H1 (cell line): ENCODE data around the gene RPUSD1. TPM values are rescaled to one million over a fixed set of nuclear protein-coding genes. Genes with fewer than 3 reads are reported as not detected.

ENCODE experiments used
- CTCF ChIA-PET: fragments of 300-600 bp; sonication (Branson Sonifier 250); formaldehyde crosslinking; loops from one replicate; lab custom pipeline; 2021; ENCODE audit not compliant: partially characterized antibody; lab: Charles Lee
- POLR2A ChIA-PET: fragments of 300-600 bp; sonication (Branson Sonifier 250); formaldehyde crosslinking; loops from one replicate; lab custom pipeline; 2021; ENCODE audit warnings: inconsistent platforms; ENCODE audit not compliant: partially characterized antibody; lab: Charles Lee
- DNase-seq, 2 experiments: peaks; one replicate each; pipeline versions ENCODE4 v3.0.0 to v3.0.0-alpha.2; 2010 to 2022; ENCODE audit warnings: low spot score in 2 of 2, low read depth in 1 of 2, mixed read lengths in 1 of 2
- FAIRE-seq: peaks from 2 replicates; lab custom pipeline; 2011; peaks lifted over from hg19 to GRCh38; lab: Jason Lieb, UNC
- H2AFZ ChIP-seq: 2 replicates; pipeline ENCODE4 v1.8.1; 2012; ENCODE audit warnings: low read length, inconsistent platforms
- H2AK5ac ChIP-seq: 2 replicates; pipeline ENCODE4 v1.6.1; 2013; ENCODE audit warnings: low read depth, low read length
- H2BK120ac ChIP-seq: replicated peaks from 2 replicates; pipeline ENCODE3; 2013; ENCODE audit warnings: low read depth, low read length, inconsistent platforms
- H2BK12ac ChIP-seq: 2 replicates; pipeline ENCODE4 v1.6.1; 2013; ENCODE audit warnings: low read depth, low read length
- H2BK15ac ChIP-seq: 2 replicates; pipeline ENCODE4 v1.6.1; 2013; ENCODE audit warnings: low read length
- H2BK20ac ChIP-seq: 2 replicates; pipeline ENCODE4 v1.6.1; 2013; ENCODE audit warnings: low read length
- H2BK5ac ChIP-seq: 2 replicates; pipeline ENCODE4 v1.6.1; 2013; ENCODE audit warnings: low read depth, low read length
- H3K14ac ChIP-seq: 2 replicates; pipeline ENCODE4 v1.6.1; 2013; ENCODE audit warnings: inconsistent platforms; ENCODE audit not compliant: insufficient read length
- H3K18ac ChIP-seq: 2 replicates; pipeline ENCODE4 v1.6.1; 2013; ENCODE audit warnings: low read length; ENCODE audit errors: extremely low read depth
- H3K23ac ChIP-seq: 2 replicates; pipeline ENCODE4 v1.6.1; 2013; ENCODE audit warnings: inconsistent platforms; ENCODE audit not compliant: insufficient read length
- H3K23me2 ChIP-seq: 2 replicates; pipeline ENCODE4 v1.6.1; 2013; ENCODE audit warnings: low read depth, low read length
- H3K27ac ChIP-seq: 2 replicates; pipeline ENCODE4 v1.6.1; 2011; ENCODE audit warnings: low read depth, low read length, inconsistent platforms
- H3K27me3 ChIP-seq, 4 experiments: replicated peaks in 1 of 4; 1 replicate in 1 of 4; 2 replicates in 3 of 4; pipeline versions ENCODE4 v1.6.1 to v1.8.1; 2011 to 2013; ENCODE audit warnings: low read length in 3 of 4, mild to moderate bottlenecking in 3 of 4, inconsistent platforms in 2 of 4, mixed read lengths in 2 of 4, moderate library complexity in 1 of 4; ENCODE audit not compliant: control insufficient read depth in 3 of 4, insufficient read depth in 3 of 4; ENCODE audit errors: extremely low read depth in 1 of 4
- H3K36me3 ChIP-seq, 4 experiments: 2 replicates each; pipeline versions ENCODE4 v1.6.1 to v1.8.1; 2011 to 2013; ENCODE audit warnings: mild to moderate bottlenecking in 4 of 4, low read length in 3 of 4, moderate library complexity in 2 of 4, control low read depth in 1 of 4, inconsistent platforms in 1 of 4; ENCODE audit not compliant: insufficient read depth in 4 of 4, control insufficient read depth in 2 of 4
- H3K4ac ChIP-seq: replicated peaks from 2 replicates; pipeline ENCODE3; 2013; ENCODE audit warnings: low read length, low read depth, mixed read lengths, inconsistent platforms; ENCODE audit not compliant: insufficient read length
- H3K4me1 ChIP-seq, 4 experiments: replicated peaks in 1 of 4; 1 replicate in 1 of 4; 2 replicates in 3 of 4; pipeline versions ENCODE4 v1.6.1 to v1.8.1; 2011 to 2013; ENCODE audit warnings: low read length in 3 of 4, inconsistent platforms in 2 of 4, mixed read lengths in 1 of 4; ENCODE audit not compliant: insufficient read depth in 4 of 4, control insufficient read depth in 3 of 4
- H3K4me2 ChIP-seq, 2 experiments: 2 replicates each; pipeline versions ENCODE4 v1.6.1 to v1.8.1; 2011 to 2013; ENCODE audit warnings: low read depth in 2 of 2, low read length in 2 of 2, control low read depth in 1 of 2, inconsistent platforms in 1 of 2, mild to moderate bottlenecking in 1 of 2; ENCODE audit not compliant: insufficient read depth in 1 of 2
- H3K4me3 ChIP-seq, 4 experiments: fragments of 200-600, 300-600 bp in 1 of 4; sonication (generic), shearing (Covaris generic), sonication (Bioruptor Twin) in 1 of 4; 2 replicates each; pipeline versions ENCODE4 v1.5.1 to v1.8.1; 2011 to 2016; ENCODE audit warnings: low read length in 4 of 4, low read depth in 3 of 4, control low read depth in 2 of 4, inconsistent platforms in 2 of 4, mild to moderate bottlenecking in 2 of 4, mixed read lengths in 1 of 4, moderate library complexity in 1 of 4; ENCODE audit not compliant: insufficient read depth in 2 of 4; ENCODE audit errors: extremely low read depth in 1 of 4
- H3K56ac ChIP-seq: replicated peaks from 2 replicates; pipeline ENCODE3; 2013; ENCODE audit warnings: low read depth, mild to moderate bottlenecking, mixed read lengths, low read length, inconsistent platforms; ENCODE audit not compliant: insufficient read length
- H3K79me1 ChIP-seq: 2 replicates; pipeline ENCODE4 v1.6.1; 2013; ENCODE audit warnings: low read depth, low read length, control low read depth
- H3K79me2 ChIP-seq, 2 experiments: 2 replicates each; pipeline versions ENCODE4 v1.6.1 to v1.8.1; 2012 to 2013; ENCODE audit warnings: low read length in 2 of 2, mild to moderate bottlenecking in 2 of 2, inconsistent platforms in 1 of 2; ENCODE audit not compliant: insufficient read depth in 2 of 2, control insufficient read depth in 1 of 2
- H3K9ac ChIP-seq, 4 experiments: replicated peaks in 1 of 4; 1 replicate in 1 of 4; 2 replicates in 3 of 4; pipeline versions ENCODE4 v1.6.1 to v1.8.1; 2011 to 2013; ENCODE audit warnings: low read depth in 3 of 4, low read length in 3 of 4, control low read depth in 2 of 4, mild to moderate bottlenecking in 2 of 4, moderate library complexity in 2 of 4, inconsistent platforms in 1 of 4; ENCODE audit errors: extremely low read depth in 1 of 4
- H3K9me3 ChIP-seq, 2 experiments: 2 replicates each; pipeline versions ENCODE4 v1.6.1 to v1.8.1; 2012 to 2013; ENCODE audit warnings: mild to moderate bottlenecking in 2 of 2, moderate library complexity in 2 of 2, control low read depth in 1 of 2, inconsistent platforms in 1 of 2, low read depth in 1 of 2, low read length in 1 of 2, mixed read lengths in 1 of 2; ENCODE audit not compliant: insufficient read depth in 2 of 2
- H4K20me1 ChIP-seq, 2 experiments: replicated peaks in 1 of 2; 2 replicates each; pipeline versions ENCODE3 to v1.8.1; 2011 to 2013; ENCODE audit warnings: inconsistent platforms in 2 of 2, low read length in 2 of 2, mild to moderate bottlenecking in 1 of 2; ENCODE audit not compliant: insufficient read depth in 2 of 2, control insufficient read depth in 1 of 2
- H4K5ac ChIP-seq: 2 replicates; pipeline ENCODE4 v1.6.1; 2013; ENCODE audit warnings: low read length, low read depth, mixed read lengths, inconsistent platforms; ENCODE audit not compliant: insufficient read length
- H4K8ac ChIP-seq: 2 replicates; pipeline ENCODE4 v1.8.0; 2013; ENCODE audit warnings: mild to moderate bottlenecking, moderate library complexity, low read length, inconsistent platforms; ENCODE audit not compliant: insufficient read depth; ENCODE audit errors: extremely low read depth
- H4K91ac ChIP-seq: replicated peaks from 2 replicates; pipeline ENCODE3; 2013; ENCODE audit warnings: low read length, mixed read lengths, inconsistent platforms; ENCODE audit not compliant: insufficient read length
- CBX8 ChIP-seq: fragments of 300-800, 300-1000 bp; sonication (generic); IDR thresholded peaks from 2 replicates; pipeline ENCODE4 v1.7.1; 2016; ENCODE audit warnings: low read depth, low read length, borderline replicate concordance
- CREB1 ChIP-seq: IDR thresholded peaks from 2 replicates; pipeline ENCODE4 v1.6.1; 2012; ENCODE audit warnings: inconsistent platforms
- KDM4A ChIP-seq: IDR thresholded peaks from one replicate; pipeline ENCODE4 v1.7.1; 2012; ENCODE audit warnings: low read depth, mild to moderate bottlenecking, moderate library complexity, low read length, inconsistent platforms; ENCODE audit not compliant: severe bottlenecking
- PHF8 ChIP-seq: fragments of 200-600 bp; sonication (generic); conservative IDR thresholded peaks from 2 replicates; pipeline ENCODE4 v1.7.1; 2012; ENCODE audit warnings: low read depth, mild to moderate bottlenecking, inconsistent platforms, low read length, moderate library complexity
- SIN3A ChIP-seq, 2 experiments: IDR thresholded peaks in 1 of 2; conservative IDR thresholded peaks in 1 of 2; 2 replicates each; pipeline ENCODE4 v1.6.1; 2011 to 2012; ENCODE audit warnings: low read length in 2 of 2, improper control_type of control experiment in 1 of 2, low read depth in 1 of 2, mild to moderate bottlenecking in 1 of 2
- SIRT6 ChIP-seq: IDR thresholded peaks from one replicate; pipeline ENCODE4 v1.7.1; 2012; ENCODE audit warnings: low read length, inconsistent platforms
- TAF7 ChIP-seq: optimal IDR thresholded peaks from 2 replicates; pipeline ENCODE3; 2011; ENCODE audit warnings: low read depth, mild to moderate bottlenecking, inconsistent platforms, low read length, moderate library complexity, borderline replicate concordance
- WGBS, 2 experiments: shearing (Covaris generic) in 1 of 2; methylation state at CpG; one replicate each; pipeline versions ENCODE4 v1.1.6 to v1.1.7; 2013 to 2015; ENCODE audit warnings: low lambda C conversion rate in 2 of 2, mixed read lengths in 2 of 2, inconsistent platforms in 1 of 2, low coverage in 1 of 2, missing lambda C conversion rate in 1 of 2; ENCODE audit not compliant: insufficient replicate concordance in 2 of 2, insufficient coverage in 1 of 2, insufficient read length in 1 of 2; ENCODE audit errors: extremely low coverage in 1 of 2, missing lambda C conversion rate in 1 of 2; 5-methylcytosine and 5-hydroxymethylcytosine counted together
- polyA plus RNA-seq, 7 experiments: library from polyadenylated mRNA; depleted of rRNA in 3 of 7; stranded (reverse) in 5 of 7; unstranded in 2 of 7; fragments of >200 nt in 5 of 7; fragments of 200-250 nt in 2 of 7; gene quantifications; 1 replicate in 5 of 7; 2 replicates in 1 of 7; 4 replicates in 1 of 7; pipeline versions ENCODE4 v1.2.1 to v1.2.3, GENCODE V29; 2011 to 2013; ENCODE audit warnings: missing spikeins in 2 of 7, mixed read lengths in 2 of 7
- total RNA-seq: library from RNA; stranded (reverse); fragmentation: NEBNext Ultra II Directional; extraction: Animal tissue kit (Norgen Biotek cat#: 25700); gene quantifications from 2 replicates; pipeline ENCODE4 v1.2.1, GENCODE V29; 2021
- TF ChIP-seq, protein P1 (sequence below): IDR thresholded peaks from 2 replicates; pipeline ENCODE4 v1.6.1; 2011; ENCODE audit warnings: low read depth, mild to moderate bottlenecking, low read length; ENCODE audit not compliant: insufficient read depth
- TF ChIP-seq, protein P2 (sequence below): IDR thresholded peaks from 2 replicates; pipeline ENCODE4 v1.6.1; 2012; ENCODE audit warnings: low read length, inconsistent platforms

Gene RPUSD1
- total and polyA plus RNA-seq, 2 of the 8 experiments (the other 6 are each of a cell fraction or from before 2014, with no cell fraction given) = 32.2 to 61.8 TPM

GRCh38 chr16:772959-773358 is 15.2 kb downstream of the RPUSD1 start:
- H3K4me2 ChIP-seq = no peak overlapping the region
- no peak overlapping the region for H4K5ac ChIP-seq
- ChIA-PET CTCF (interaction anchor here (1.0 to 6.0 kb wide), 5 partner anchors 12 to 62 kb away, joined by 3 to 35 read pairs (median 8); no protein-coding TSS in a partner anchor), POLR2A (interaction anchor here (1.2 to 2.0 kb wide), 3 partner anchors 27 to 56 kb away, joined by 4 to 8 read pairs (median 4); no protein-coding TSS in a partner anchor)
- no peaks in the 10 kb centered on the region for H3K36me3 ChIP-seq
- no peak overlapping the region for H2BK120ac ChIP-seq
- no peak overlapping the region for H3K4ac ChIP-seq
- no peak overlapping the region for H4K91ac ChIP-seq
- DNase-seq = no peak
- peak overlapping the region; percentile 68; the same call in 1 of the 2 replicates for H2BK12ac ChIP-seq
- H4K20me1 ChIP-seq = no peaks in the 10 kb centered on the region
- no peaks in the 10 kb centered on the region for H3K9me3 ChIP-seq
- no peak overlapping the region for H2BK20ac ChIP-seq
- H2AFZ ChIP-seq = no peak overlapping the region
- H3K4me3 ChIP-seq = no peak overlapping the region
- no peak overlapping the region; the same call in 1 of the 2 replicates for H2BK5ac ChIP-seq
- H2AK5ac ChIP-seq = no peak overlapping the region
- WGBS, 2 experiments = 97% methylated on average over 17 of the region's 18 CpGs; no CpG with 5 or more reads in 1 of the 2 experiments
- H3K27me3 ChIP-seq = no peaks in the 10 kb centered on the region; a peak in 1 of 7 replicates
- no peak overlapping the region for H3K14ac ChIP-seq
- no peak overlapping the region for H3K23ac ChIP-seq
- no peak overlapping the region for H3K56ac ChIP-seq
- no peak overlapping the region for H3K18ac ChIP-seq
- no peaks in the 10 kb centered on the region; the same call in 1 of the 2 replicates for H3K23me2 ChIP-seq
- peaks cover 0 to 8% (median 6%) of the 10 kb centered on the region in 4 experiments; a peak in 5 of 7 replicates for H3K4me1 ChIP-seq
- no peaks in the 10 kb centered on the region for H3K79me1 ChIP-seq
- no peak overlapping the region for H3K27ac ChIP-seq
- H3K79me2 ChIP-seq = no peaks in the 10 kb centered on the region
- FAIRE-seq = no peak
- H3K9ac ChIP-seq = no peak overlapping the region
- H2BK15ac ChIP-seq = 0 out of 2 replicates have a peak overlapping the region, but pooled peaks have one; percentile 29
- no peak overlapping the region for H4K8ac ChIP-seq
- no peak for TF ChIP-seq KDM4A
- no peak for TF ChIP-seq CREB1
- TF ChIP-seq, protein P1, sequence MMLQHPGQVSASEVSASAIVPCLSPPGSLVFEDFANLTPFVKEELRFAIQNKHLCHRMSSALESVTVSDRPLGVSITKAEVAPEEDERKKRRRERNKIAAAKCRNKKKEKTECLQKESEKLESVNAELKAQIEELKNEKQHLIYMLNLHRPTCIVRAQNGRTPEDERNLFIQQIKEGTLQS = no peak
- TF ChIP-seq SIN3A (conservative IDR thresholded peaks at IDR 0.05 in 1 of 2, IDR thresholded peaks at IDR 0.05 in 1 of 2; ENCODE audit: low read depth in 1 of 2, low read length in 2 of 2) = no peak
- TF ChIP-seq SIRT6 = no peak
- TF ChIP-seq TAF7 = no peak
- no peak for TF ChIP-seq PHF8
- TF ChIP-seq CBX8 = no peak
- TF ChIP-seq, protein P2, sequence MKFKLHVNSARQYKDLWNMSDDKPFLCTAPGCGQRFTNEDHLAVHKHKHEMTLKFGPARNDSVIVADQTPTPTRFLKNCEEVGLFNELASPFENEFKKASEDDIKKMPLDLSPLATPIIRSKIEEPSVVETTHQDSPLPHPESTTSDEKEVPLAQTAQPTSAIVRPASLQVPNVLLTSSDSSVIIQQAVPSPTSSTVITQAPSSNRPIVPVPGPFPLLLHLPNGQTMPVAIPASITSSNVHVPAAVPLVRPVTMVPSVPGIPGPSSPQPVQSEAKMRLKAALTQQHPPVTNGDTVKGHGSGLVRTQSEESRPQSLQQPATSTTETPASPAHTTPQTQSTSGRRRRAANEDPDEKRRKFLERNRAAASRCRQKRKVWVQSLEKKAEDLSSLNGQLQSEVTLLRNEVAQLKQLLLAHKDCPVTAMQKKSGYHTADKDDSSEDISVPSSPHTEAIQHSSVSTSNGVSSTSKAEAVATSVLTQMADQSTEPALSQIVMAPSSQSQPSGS = no peak
